Heart right ventricle (tissue), 16 donors: ENCODE measurements around the gene MGAT5B. TPM values are rescaled to one million over a fixed set of nuclear protein-coding genes. Genes with fewer than 3 reads are reported as not detected.
A peak's percentile ranks its signal among the peaks of the same experiment; 100 is the strongest.

Experiments
- ATAC-seq, 8 donors: fragments of 200-7000 bp; cut with Tn5 transposase; one replicate each; pipeline ENCODE4 v1.9.1; 2020; ENCODE audit warnings: mild to moderate bottlenecking in 8 of 8, moderate library complexity in 8 of 8, moderate number of reproducible peaks in 1 of 8
- DNase-seq, 2 donors: peaks; one replicate each; pipeline ENCODE4 v3.0.0-alpha.2; 2020
- H3K27ac ChIP-seq, 10 donors: fragments of 200-600 bp; sonication (generic) in 2 of 10; one replicate each; pipeline versions ENCODE4 v1.5.0 to v1.8.0; 2020 to 2022; ENCODE audit warnings: mild to moderate bottlenecking in 3 of 10
- H3K27me3 ChIP-seq, 7 donors: fragments of 200-600 bp; one replicate each; pipeline ENCODE4 v1.8.0; 2021 to 2022; ENCODE audit warnings: mild to moderate bottlenecking in 2 of 7
- H3K36me3 ChIP-seq, 9 donors: fragments of 200-600 bp; sonication (generic) in 1 of 9; one replicate each; pipeline versions ENCODE4 v1.5.0 to v1.8.0; 2020 to 2022; ENCODE audit warnings: mild to moderate bottlenecking in 2 of 9
- H3K4me1 ChIP-seq, 9 donors: fragments of 200-600 bp; sonication (generic) in 1 of 9; one replicate each; pipeline versions ENCODE4 v1.5.0 to v1.8.0; 2020 to 2022; ENCODE audit warnings: mild to moderate bottlenecking in 4 of 9
- H3K4me3 ChIP-seq, 10 donors: fragments of 200-600 bp; sonication (generic) in 2 of 10; one replicate each; pipeline versions ENCODE4 v1.5.0 to v1.8.0; 2020 to 2022; ENCODE audit warnings: mild to moderate bottlenecking in 7 of 10, moderate library complexity in 2 of 10
- H3K9me3 ChIP-seq, 11 donors: fragments of 200-600 bp in 10 of 11; sonication (generic) in 2 of 11; one replicate each; pipeline versions ENCODE4 v1.5.0 to v1.8.0; 2013 to 2022; ENCODE audit warnings: mild to moderate bottlenecking in 2 of 11, control low read depth in 1 of 11, moderate library complexity in 1 of 11
- WGBS, 2 donors: extraction: QIAGEN DNeasy Blood & Tissue Kit; methylation state at CpG; one replicate each; pipeline ENCODE4 v1.1.7; 2013; ENCODE audit warnings: inconsistent platforms in 1 of 2; 5-methylcytosine and 5-hydroxymethylcytosine counted together
- intact Hi-C, 10 donors: fragments of 100-400 bp; cut with DNase I; formaldehyde crosslinking; loops; one replicate each; pipeline versions ENCODE4 v1.11.1 to v1.14.2; 2022
- polyA plus RNA-seq, 2 donors: library from polyadenylated mRNA; stranded (reverse); fragments of 200-250 nt; gene quantifications; one replicate each; pipeline ENCODE4 v1.2.3, GENCODE V29; 2013
- total RNA-seq, 10 donors: library from RNA; stranded (reverse); fragmentation: NEBNext Ultra II Directional in 3 of 10; extraction: Animal tissue kit (Norgen Biotek cat#: 25700) in 3 of 10; gene quantifications; one replicate each; pipeline versions ENCODE4 v1.2.1 to v1.2.4, GENCODE V29; 2021 to 2023
- TF ChIP-seq, protein P1 (sequence below), 9 donors: fragments of 200-600 bp; sonication (generic) in 2 of 9; IDR thresholded peaks; one replicate each; pipeline versions ENCODE4 v1.5.0 to v1.8.0; 2021 to 2022; ENCODE audit warnings: antibody characterized with exemption in 9 of 9, mild to moderate bottlenecking in 5 of 9, moderate library complexity in 1 of 9
- donor health status: Arrhythmogenic right ventricular cardiomyopathy.
- donor health status: ischemic (EF 13 %, LVEDD 7.1; RV severe dilation, severe dysfunction).
- donor health status: healthy with polysubstance abuse.
- donor health status: DM: no; HTN: yes; CAD: no.
- donor health status: DM: no; HTN: no; CAD: no.
- donor health status: ischemic (EF 25% LVEDD 6.9; RV normal size, moderate dysfunction).
- donor health status: ischemic (EF 25% LVEDD 5.7; RV mildly dilated, moderate dysfunction).
- donor health status: healthy.
- donor health status: DM: yes; HTN: yes; CAD: no.
- donor health status: Ischemic cardiomyopathy.
- donor health status: ischemic (EF 35%, LVEDD 5.7; RV mildly dilated, moderate dysfunction).
- donor health status: nonischemic (EF 11% LVEDD 7.7; RV severe dilation, severe dysfunction).
- donor health status: DM: yes; HTN: yes; CAD: no.
- donor health status: PGD.
- donor health status: ischemic (EF 29% LVEDD 5.4; RV normal size, mild dysfunction).
- donor health status: nonischemic (EF 23%, LVEDD 6.1; RV moderate dilation, normal function).

MGAT5B gene
- total and polyA plus RNA-seq, 12 donors = 0.09 to 0.29 (median 0.13) TPM; not detected in 8

DNA sequence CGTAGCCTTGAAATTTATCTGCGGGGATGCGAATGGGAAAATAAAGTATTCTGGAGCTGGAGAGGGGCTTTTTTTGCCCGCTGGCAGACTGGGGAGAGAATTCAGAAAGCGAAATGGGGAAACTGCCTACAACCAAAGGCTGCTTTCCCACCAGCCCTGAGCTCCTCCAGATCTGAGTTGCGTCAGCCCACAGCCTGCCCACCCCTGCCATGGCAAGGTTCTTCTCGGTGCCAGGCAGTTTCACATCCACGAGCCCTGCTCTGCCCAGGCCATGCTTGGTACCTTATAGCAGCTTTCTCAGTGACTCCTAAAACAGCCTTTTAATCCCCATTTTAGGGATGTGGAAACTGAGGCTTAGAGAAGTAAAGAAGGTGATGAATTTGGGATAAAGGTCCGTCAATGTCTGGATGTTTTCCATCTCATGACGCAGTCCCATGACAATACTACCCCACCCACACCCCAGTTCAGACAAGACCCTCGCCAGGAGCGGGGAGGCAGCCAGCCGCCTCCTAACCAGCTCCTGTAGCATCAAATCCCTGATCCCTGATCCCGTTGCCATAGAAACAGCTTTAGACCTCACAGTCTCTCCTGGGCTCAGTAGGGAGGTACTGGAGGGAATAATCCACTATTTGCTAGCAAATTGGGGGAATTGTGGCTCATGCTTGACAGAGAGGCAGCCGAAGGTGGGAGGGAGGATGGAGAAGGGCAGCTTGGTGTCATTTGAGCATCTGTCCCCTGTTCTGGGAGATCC is 113.5 kb downstream of the MGAT5B start:
- intact Hi-C loops = no loop called here
- Histone ChIP-seq H3K36me3 (no peaks in the 10 kb centered on the region), H3K9me3 (peaks cover 0 to 14% (median 0%) of the 10 kb centered on the region in 11 donors), H3K4me3 (no peak overlapping the region), H3K27me3 (peaks cover 0 to 32% (median 11%) of the 10 kb centered on the region in 7 donors), H3K27ac (no peak overlapping the region), H3K4me1 (peaks cover 0 to 9% (median 0%) of the 10 kb centered on the region in 9 donors)
- ATAC-seq (no peak), DNase-seq (no peak)
- WGBS, 2 donors = 83 to 86% methylated on average over 15 of the region's 15 CpGs
- TF ChIP-seq, protein P1, sequence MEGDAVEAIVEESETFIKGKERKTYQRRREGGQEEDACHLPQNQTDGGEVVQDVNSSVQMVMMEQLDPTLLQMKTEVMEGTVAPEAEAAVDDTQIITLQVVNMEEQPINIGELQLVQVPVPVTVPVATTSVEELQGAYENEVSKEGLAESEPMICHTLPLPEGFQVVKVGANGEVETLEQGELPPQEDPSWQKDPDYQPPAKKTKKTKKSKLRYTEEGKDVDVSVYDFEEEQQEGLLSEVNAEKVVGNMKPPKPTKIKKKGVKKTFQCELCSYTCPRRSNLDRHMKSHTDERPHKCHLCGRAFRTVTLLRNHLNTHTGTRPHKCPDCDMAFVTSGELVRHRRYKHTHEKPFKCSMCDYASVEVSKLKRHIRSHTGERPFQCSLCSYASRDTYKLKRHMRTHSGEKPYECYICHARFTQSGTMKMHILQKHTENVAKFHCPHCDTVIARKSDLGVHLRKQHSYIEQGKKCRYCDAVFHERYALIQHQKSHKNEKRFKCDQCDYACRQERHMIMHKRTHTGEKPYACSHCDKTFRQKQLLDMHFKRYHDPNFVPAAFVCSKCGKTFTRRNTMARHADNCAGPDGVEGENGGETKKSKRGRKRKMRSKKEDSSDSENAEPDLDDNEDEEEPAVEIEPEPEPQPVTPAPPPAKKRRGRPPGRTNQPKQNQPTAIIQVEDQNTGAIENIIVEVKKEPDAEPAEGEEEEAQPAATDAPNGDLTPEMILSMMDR (IDR thresholded peaks at IDR 0.05) = no peak

DNA sequence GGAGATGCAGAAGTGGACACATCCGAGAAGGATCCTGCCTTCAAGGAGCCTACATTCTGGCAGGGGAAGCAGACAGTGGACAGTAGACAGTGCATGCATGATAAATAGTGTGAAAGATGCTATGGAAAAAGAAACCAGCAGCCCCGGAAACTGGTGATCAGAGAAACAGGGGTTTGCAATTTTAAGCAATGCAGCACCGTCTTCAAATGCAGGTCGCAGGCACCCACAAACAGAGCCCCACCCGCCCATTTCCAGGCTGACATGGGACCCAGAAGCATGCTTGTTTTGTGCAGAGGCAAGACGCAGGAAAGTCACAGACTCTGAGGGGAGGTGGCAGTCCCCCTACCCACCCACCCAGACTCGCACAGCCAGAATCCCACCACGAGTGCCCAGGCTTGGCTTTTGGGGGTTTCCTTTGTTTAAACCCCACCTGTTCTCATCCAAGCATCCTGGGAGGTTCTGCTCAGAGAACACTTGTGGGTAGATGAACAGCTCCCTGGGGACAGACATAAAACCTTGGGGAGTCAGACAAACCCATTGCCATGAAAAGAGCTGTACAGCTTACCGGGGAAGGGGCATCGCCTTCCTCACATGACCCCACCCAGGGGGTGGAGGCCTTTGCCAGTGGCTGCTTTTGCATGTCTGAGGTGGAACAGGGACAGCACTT is 114.3 kb downstream of the MGAT5B start:
- Histone ChIP-seq H3K4me1 (peaks cover 0 to 9% (median 0%) of the 10 kb centered on the region in 9 donors), H3K27me3 (peaks cover 0 to 31% (median 11%) of the 10 kb centered on the region in 7 donors), H3K27ac (no peak overlapping the region), H3K36me3 (no peaks in the 10 kb centered on the region), H3K9me3 (peaks cover 0 to 10% (median 0%) of the 10 kb centered on the region in 11 donors), H3K4me3 (no peak overlapping the region)
- TF ChIP-seq, protein P1 (IDR thresholded peaks at IDR 0.05) = no peak
- WGBS, 2 donors = 80 to 81% methylated on average over 10 of the region's 10 CpGs
- intact Hi-C loops = no loop called here
- ATAC-seq = no peak
- DNase-seq = no peak

DNA sequence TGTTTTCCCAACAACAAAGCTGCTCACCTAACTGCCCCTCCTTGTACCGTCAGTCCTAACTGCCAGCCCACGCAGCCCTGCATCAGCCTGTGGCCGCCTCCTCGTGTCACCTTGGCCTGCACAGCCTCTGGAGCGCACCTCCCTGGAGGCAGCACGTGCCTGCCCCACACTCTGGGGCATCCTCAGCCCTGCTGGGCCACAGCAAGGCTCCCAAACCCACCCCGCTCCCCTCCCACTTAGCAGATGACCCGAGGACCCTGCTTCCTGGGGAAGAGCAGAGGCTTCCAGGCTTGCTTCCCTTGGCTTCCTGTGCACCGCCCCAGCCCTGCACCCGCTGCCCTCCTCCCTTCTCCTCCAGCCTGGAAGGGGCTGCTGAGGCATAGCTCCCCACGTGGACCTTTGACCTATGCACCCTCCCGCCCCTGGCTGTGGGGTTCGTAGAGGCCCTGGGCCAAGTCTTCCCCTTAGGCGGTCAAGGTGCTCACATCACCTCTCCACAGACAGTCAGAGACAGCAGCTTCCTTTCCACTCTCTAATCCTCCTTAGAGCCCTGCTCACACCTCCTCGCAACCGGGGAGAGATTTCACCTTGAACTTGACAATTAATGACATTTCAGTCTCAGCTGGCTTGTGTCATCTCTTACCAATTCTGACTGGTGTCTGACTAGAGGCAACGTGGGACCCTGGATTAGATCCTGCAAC is 115.0 kb downstream of the MGAT5B start:
- H3K4me3 ChIP-seq = no peak overlapping the region
- ATAC-seq (peak in 5 of 8 donors; percentile 25 to 56 (median 41)), DNase-seq (no peak)
- no peaks in the 10 kb centered on the region for H3K36me3 ChIP-seq
- H3K4me1 ChIP-seq = peaks cover 0 to 9% (median 0%) of the 10 kb centered on the region in 9 donors
- no peak overlapping the region for H3K27ac ChIP-seq
- peaks cover 0 to 4% (median 0%) of the 10 kb centered on the region in 11 donors for H3K9me3 ChIP-seq
- WGBS, 2 donors = 37 to 40% methylated on average over 17 of the region's 17 CpGs
- H3K27me3 ChIP-seq = peaks cover 0 to 28% (median 11%) of the 10 kb centered on the region in 7 donors
- intact Hi-C loops = no loop called here
- TF ChIP-seq, protein P1 (IDR thresholded peaks at IDR 0.05) = no peak

DNA sequence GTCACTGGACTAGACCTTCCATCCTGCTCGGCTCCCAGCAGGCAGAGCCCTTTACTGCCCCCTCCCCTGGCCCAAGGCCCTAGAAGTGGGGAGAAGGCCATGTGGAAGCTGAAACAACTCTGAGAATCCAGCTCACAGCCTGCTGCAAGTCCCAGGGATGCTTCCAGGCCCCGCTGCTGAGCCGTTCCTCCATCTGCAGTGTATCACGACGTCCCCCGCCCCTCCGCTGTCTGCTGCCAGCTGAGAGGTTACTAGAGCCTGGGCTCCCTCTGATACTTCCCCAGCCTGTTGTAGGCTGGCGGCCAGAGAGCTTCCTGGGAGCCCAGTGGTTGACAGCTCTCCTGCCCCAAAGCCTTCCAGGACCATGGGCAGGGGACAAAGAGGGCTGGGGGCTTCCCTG is 118.2 kb downstream of the MGAT5B start:
- H3K9me3 ChIP-seq = no peaks in the 10 kb centered on the region
- ATAC-seq = no peak
- no peak for DNase-seq
- no peaks in the 10 kb centered on the region for H3K36me3 ChIP-seq
- H3K27me3 ChIP-seq = peaks cover 0 to 28% (median 11%) of the 10 kb centered on the region in 7 donors
- no peak overlapping the region for H3K27ac ChIP-seq
- 49 to 69% methylated on average over 8 of the region's 8 CpGs for WGBS, 2 donors
- H3K4me1 ChIP-seq = peaks cover 0 to 9% (median 0%) of the 10 kb centered on the region in 9 donors
- TF ChIP-seq, protein P1 (IDR thresholded peaks at IDR 0.05) = no peak
- intact Hi-C loops = no loop called here
- no peak overlapping the region for H3K4me3 ChIP-seq
